Kidney glomerular epithelial cell (primary cell): ENCODE measurements around the gene GDPGP1.
A peak's percentile ranks its signal among the peaks of the same experiment; 100 is the strongest.
"Not testable (repeated sequence)": the region's sequence is repeated elsewhere in the genome, so short reads cannot be mapped to it uniquely, and the experiment has no call there.

Experiments used
- DNase-seq: peaks from one replicate; lab custom pipeline; 2025; lab: John Stamatoyannopoulos, UW

GDPGP1 gene

DNA sequence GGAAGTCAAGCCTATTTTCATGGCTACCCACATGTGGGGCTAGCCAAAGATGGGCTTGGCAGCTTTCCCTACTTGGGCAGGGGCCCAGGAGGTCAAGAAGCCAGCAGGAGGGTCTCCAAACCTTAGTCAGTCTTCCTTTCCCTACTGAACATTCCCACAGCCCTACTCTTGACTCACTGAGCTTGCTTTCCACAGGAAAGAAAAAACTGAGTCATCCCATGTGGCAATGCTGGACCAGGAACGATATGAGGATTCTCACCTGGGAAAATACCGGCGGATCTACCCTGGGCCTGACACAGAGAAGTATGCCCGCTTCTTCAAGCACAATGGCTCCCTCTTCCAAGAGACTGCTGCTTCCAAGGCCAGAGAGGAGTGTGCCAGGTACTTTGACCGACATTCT lies 27.8 kb downstream of the GDPGP1 start:
- no peak for DNase-seq

DNA sequence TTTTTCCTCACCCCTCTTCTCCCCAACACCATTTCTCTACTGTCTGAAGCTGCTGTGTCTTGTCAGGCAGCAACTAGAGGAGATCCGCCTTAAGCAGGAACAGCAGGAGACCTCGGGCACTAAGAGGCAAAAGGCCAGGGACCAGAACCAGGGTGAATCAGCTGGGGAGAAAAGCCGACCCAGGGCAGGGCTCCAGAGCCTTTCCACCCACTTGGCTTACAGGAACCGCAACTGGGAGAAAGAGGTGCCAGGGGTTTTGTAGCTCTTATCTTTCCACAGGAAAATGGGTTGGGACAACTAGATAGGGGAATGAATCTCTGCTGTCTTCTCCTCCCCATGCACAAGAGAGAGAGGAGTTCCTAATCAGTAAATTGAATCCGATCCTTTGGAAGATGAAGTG lies 28.4 kb downstream of the GDPGP1 start:
- DNase-seq: no peak

DNA sequence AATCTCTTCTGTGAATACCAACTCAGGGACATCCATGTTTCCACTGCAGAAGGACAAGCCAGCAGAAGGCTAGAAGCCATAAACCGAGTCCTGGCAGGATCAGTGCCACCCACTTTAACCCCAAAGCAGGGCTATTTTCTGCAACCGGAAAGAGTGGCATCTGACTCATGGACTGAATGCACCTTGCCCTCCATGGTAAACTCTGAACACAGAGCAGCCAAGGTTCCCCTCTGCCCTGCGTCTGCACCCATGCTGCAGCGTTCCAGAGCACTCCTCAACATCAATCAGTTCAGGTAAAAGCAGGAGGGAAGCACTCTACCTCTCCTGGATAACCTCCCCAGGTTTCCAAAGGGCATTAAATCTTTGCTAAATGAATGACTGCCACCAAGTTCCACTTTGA lies 30.7 kb downstream of the GDPGP1 start:
- DNase-seq: no peak

DNA sequence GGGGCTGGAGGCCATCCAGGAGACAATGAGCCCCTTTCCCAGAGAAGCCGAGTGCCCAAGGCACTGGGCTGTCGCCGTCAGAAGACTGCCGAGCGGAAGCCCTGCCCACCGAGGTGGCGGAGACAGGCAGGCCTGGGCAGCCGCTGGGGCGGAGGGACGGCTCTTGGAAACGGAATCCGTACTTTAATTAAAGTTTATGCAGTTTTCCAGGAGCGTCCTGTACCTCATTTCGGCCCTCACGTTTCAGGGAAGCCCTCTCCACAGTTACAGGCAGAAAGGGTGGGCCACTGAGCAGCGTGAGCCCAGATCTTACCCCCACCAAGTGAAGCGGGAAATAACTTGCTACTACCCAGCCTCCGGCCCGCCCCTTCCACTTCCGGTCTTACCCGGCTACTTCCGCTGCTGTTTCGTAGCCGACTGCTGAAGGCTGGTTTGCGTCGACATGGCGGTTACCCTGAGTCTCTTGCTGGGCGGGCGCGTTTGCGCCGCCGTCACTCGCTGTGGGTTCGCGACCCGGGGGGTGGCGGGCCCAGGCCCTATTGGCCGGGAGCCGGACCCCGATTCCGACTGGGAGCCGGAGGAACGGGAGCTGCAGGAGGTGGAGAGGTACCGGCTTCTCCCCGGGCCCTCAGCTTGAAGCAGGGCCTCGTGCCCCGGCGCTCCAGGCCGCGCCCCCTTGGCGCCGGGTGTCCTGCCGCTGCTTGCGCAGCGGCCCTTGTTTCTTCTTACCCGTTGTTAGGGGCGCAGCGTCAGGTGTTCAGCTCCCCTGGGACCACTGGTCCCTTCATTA lies 31.5 kb downstream of the GDPGP1 start, which contains the start of gene NGRN:
NGRN (plus strand) TSS at position 402 of the 790 bp plus-strand sequence; CDS start at position 443, 41 bp downstream.
- peak; percentile 81 for DNase-seq

DNA sequence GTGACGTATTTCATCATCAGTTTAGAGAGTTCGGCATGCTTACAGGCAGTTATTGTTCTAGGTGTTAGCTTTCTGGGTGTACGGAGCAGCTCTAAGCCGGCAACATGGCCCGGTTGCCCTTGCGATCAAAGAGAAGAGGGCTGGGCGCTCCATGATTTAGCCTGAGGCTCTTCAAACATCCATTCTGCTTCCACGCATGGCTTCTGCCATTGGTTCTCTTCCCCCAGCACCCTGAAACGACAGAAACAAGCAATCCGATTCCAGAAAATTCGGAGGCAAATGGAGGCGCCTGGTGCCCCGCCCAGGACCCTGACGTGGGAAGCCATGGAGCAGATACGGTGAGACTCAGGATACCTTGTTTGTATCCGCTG lies 32.0 kb downstream of the GDPGP1 start:
- peak; percentile 45 for DNase-seq

DNA sequence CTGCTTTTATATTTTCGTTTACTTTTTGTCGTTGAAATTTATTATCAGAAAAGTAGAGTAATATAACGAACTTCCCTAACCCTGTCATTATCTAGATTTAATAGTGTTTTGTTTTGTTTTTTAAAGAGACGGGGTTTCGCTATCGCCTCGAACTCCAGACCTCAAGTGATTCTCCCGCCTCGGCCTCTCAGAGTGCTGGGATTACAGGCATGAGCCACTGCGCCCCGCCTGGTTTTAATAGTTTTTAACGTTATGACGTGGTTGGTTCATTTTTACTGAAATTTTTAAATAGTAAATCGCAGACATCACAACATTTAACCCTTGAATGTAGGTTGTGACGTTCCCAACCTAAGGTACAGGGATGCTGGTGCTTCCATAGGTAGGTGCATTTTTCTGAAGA lies 32.5 kb downstream of the GDPGP1 start:
- DNase-seq: no peak

DNA sequence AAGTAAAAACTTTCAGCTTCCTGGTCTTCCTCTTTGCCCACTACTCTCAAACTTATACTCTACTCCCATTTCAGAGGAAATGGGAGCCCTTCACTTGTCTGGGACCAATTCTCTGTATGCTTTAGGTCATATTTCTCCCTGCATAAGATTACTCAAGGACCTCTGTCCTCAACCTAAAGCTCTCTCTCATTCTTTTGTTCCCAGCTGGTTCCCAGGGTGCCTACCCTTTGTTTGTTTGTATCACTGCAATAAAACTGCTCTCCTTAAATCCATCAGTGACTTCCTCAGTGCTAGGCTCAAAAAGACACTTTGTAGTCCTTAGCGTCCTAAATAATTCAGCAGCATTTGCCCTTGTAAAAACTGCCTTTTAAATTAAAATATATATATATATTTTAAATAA lies 34.4 kb downstream of the GDPGP1 start:
- no peak for DNase-seq

DNA sequence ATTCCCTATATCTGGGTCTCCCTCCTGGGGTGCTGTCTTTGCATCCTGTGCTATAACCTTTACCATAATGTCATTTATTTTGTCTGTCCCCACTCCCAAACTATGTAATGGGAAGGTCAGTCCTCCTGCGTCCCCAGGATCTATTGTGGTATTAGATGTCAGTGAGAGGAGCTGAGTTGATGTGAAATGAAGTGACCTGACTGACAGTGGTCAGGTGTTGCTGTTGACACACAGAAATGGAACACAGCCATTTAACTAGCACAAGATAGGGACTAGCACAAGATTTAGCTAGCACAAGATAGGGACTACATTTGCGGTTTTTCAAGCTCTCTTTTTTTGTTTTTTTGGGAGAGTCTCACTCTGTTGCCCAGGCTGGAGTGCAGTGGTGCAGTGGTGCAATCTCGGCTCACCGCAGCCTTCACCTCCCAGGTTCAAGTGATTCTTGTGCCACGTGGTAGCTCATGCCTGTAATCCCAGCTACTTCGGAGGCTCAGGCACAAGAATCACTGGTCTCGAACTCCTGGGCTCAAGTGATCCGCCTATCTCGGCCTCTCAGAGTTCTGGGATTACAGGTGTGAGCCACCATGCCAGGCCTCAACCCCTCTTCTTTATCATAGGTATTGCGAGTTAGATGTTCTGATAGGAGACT lies 36.6 kb downstream of the GDPGP1 start:
- no peak for DNase-seq

DNA sequence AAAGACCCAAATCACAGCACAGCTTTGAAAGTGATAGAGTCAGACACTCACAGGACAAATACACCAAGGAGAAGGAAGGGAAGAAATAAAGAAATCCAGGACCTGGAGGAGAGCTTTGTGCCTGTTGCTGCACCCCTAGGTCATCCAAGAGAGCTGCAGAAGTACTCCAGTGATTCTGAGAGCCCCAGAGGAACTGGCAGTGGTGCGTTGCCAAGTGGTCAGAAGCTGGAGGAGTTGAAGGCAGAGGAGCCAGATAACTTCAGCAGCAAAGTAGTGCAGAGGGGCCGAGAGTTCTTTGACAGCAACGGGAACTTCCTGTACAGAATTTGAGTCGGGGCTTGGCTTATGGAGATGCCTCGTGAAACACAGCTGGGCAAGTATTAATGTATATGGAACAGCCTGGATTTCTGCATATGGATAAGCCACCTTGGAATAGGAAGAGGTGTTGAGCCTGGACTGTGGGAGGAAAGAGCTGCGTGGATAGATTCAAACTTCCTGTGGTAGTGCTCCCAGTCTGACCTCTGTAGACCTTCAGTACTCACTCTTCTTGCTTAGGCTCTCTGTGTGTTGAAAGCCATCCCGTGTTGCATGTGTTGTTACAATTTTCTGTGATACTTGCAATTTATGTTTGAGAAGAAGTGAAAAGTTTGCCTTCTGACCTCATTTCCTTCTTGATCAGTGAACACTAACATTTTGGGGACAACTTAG lies 37.6 kb downstream of the GDPGP1 start:
- DNase-seq: no peak

DNA sequence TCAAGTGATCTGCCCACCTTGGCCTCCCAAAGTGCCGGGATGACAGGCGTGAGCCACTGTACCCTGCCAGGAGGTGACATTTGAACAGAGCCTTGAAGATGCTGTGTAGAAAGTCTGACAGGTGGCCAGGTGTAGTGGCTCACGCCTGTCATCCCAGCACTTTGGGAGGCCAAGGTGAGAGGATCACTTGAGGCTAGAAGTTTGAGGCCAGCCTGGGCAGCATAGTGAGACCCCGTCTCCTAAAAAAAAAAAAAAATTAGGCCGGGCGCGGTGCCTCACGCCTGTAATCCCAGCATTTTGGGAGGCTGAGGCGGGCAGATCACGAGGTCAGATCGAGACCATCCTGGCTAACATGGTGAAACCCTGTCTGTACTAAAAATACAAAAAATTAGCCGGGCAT lies 44.5 kb downstream of the GDPGP1 start:
- DNase-seq: not testable (repeated sequence)

DNA sequence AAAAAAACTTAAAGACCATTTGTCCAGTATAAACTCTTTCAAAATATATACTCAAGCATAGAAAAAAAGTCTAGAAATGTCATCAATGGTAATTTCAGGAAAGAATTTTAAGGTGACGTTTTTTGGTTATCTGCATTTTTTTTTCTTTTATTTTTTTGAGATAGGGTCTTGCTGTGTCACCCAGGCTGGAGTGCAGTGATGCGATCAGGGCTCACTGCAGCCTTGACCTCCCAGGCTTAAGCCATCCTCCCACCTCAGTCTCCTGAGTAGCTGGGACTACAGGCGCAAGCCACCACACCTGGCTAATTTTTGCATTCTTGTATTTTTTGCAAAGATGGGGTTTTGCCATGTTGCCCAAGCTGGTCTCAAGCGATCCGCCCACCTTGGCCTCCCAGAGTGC lies 46.7 kb downstream of the GDPGP1 start:
- DNase-seq: not testable (repeated sequence)

DNA sequence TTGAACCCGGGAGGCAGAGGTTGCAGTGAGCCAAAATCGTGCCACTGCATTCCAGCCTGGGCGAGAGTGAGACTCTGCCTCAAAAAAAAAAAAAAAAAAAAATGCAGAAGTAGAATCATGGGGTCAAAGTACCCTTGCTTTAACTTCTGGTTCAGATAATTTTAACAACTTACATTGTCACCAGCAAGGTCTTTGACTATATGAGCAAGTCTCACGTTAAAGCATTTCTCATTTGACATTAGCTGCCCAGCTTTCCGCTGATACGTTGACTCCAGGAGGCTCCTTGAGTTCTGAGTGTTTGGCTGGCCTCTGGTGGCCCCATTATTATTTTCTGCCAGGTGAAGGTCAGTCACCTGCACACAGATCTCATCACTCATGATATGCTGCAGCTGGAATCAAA lies 47.6 kb downstream of the GDPGP1 start:
- DNase-seq: not testable (repeated sequence)

DNA sequence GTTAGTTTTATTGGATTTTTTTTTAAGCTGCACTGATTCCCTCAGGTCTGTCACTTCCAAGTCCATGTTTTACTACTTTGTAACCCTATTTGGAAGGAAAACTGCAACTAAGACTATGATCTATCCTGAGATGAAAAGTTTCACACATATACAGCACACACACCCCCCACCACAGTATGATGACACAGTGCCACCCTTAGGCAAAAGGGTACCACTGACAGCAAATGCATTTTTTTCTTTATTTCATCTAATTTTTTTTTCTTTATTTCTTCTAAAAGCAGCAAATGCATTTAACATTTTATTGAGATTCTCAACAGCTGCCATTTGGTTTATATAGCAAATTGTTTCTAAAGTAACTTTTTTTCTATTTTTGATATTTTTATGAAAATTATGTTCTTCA lies 52.7 kb downstream of the GDPGP1 start:
- DNase-seq: peak; percentile 5

DNA sequence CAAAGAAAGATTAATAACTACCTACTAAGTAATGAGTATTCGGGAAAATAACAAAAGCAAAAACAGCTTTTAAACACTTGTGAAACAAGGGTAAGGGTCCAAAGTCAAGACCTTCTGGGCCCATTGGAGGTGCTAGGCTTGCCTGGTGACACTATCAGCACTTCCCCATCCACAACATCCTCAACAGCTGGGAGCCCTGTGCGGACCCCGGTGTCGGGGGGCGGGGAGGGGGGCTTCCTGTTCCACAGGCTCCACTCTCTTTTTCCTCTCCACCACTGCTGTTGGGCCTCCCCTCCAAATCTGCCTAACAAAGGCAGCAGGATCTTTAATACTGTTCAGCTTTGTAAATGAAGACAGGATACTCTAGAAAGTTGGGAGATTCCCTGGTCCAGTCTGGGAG lies 53.1 kb downstream of the GDPGP1 start:
- no peak for DNase-seq

DNA sequence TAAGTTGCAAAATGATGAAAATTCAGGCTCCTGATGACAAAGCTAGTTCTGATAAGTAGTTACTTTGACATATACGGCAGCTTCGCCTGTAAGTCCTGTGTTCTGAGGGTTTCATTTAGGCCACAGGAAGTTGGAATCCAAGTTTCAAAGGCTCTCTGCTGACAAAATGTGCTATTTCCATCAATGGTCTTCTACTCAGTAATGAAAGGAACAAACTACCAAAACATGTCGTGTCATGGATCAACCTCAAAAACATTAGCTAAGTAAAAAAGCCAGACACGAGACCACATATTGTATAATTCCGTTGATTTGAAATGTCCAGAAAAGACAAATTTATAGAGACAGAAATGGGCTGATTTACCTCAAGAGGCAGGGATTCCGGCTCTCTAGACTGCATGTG lies 53.9 kb downstream of the GDPGP1 start:
- no peak for DNase-seq

DNA sequence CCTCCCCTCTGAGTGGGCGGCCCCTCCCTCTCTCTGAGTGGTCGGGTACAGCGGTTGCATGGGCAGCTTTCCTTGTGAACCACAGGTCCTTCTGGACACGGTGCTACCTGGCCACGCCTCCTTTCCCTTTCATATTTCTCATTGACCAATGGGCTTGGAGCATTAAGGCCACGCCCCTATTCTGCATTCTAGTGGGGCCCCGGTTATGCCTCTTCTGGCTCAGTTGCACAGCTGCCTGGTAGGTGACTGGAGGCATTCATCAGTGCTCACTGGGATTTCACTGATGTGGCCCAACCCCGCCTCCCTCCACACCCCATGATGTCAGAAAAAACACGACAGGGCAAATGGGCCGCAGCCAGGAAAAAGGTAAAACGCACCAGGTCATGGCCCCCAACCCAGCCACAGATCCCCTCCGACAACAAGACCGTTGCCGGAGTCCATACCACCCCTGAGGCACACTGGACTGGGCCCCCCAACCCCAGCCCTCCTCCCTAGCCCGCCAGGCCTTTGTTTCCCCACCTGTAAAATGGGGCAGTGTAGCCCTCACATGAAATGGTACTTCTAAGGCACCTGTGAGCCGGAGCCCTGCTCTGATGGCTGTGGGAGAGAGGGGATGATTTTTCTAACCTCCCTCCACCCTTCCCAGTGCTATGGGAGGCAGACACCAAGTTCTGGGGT lies 57.8 kb downstream of the GDPGP1 start:
- no peak for DNase-seq

DNA sequence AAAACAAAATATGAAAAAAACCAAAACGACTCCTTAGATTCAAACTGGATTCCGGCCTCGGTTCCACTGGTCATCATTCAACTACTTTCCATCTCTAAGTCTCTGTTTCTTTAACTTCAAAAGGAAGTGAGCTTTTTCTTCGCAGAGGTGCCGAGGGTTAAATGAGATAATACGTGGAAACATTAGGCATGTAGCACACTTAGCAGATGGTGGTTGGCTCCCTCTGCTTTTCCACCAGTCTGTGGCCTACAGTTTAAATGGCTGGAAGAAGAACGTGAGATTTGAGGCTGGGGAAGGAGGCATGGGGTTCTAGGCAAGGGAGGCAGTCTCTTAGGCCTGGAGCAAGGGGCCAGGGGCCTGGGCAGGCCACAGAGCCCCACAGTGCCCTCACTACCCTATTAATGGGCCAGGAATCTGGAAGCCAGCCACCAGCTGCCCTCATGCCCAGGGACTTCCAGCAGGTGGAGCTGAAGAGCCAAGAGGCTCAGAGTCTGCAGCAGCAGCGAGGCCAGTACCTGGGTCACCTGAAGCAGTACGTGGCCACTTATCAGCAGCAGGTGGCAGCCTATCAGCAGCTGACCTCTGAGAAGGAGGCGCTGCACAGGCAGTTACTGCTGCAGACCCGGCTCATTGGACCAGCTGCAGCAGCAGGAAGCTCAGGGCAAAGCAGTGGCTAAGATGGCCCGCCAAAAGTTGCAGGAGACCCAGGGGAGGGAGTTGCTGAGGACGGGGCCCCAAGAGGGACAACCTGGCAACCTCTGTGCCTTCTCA lies 59.2 kb downstream of the GDPGP1 start:
- peak; percentile 56 for DNase-seq

DNA sequence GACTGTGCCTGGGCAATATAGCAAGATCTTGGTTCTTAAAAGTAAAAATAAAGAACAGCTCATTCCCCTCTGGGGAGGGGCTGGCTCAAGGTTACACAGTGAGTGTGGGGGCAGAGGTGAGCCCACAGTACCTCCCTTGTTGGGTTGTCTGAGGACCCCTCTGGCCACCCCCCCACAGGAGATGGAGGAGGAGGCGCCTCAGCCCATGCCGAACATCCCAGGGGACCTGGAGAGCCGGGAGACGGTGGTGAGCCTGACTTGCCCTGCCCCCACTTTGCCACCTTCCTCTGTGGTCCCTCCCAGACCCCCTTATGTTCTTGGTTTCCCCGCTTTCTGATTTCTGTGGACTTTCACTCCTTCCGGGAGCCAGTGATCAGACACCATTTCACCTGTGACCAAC lies 60.1 kb downstream of the GDPGP1 start:
- no peak for DNase-seq

DNA sequence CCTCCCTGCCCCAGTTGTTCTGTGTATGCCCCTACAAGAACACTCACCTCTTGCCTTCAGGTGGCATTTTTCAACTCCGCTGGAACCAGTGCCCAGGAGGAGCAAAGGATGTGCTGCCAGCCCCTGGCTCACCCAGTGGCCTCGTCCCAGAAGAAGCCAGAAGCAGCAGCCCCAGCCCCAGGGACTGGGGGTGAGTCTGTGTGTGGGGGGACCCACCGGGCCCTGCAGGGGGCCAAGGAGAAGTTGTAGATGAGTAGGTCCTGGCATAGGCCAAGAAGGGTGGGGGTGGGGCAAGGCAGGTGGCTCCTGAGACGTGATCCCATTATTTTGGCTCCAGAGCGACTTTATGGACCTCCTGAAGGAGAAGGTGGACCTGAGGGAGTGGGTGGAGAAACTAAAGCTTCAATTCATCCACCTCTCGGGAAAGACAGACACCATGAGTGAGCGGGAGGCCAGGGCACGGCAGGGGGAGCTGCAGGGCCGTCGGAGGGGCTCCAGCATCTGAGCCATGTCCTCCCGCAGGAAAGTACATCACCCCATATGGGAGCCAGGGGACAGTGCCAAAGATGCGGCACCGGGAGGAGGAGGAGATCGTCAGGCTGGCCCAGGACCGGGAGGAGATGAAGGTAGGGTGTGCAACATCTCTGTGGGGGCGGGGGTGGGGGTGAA lies 60.7 kb downstream of the GDPGP1 start:
- DNase-seq: no peak

DNA sequence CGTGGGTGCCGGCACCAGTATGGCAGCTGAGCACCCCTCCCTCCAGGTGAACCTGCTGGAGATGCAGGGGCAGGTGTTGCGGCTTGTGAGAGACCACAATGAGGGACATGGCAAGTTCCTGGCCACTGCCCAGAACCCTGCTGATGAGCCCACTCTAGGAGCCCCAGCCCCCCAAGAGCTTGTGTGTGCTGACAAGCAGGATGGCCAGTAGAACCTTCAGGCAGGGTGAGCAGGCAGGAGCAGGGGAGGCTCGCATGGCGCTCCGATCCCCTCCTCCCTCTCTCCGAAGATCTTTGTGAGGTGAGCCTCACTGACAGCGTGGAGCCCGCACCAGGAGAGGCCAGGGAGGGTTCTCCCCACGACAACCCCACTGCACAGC lies 61.2 kb downstream of the GDPGP1 start:
- DNase-seq: no peak
